Measurements from ENCODE around the gene SORCS2.

DNA sequence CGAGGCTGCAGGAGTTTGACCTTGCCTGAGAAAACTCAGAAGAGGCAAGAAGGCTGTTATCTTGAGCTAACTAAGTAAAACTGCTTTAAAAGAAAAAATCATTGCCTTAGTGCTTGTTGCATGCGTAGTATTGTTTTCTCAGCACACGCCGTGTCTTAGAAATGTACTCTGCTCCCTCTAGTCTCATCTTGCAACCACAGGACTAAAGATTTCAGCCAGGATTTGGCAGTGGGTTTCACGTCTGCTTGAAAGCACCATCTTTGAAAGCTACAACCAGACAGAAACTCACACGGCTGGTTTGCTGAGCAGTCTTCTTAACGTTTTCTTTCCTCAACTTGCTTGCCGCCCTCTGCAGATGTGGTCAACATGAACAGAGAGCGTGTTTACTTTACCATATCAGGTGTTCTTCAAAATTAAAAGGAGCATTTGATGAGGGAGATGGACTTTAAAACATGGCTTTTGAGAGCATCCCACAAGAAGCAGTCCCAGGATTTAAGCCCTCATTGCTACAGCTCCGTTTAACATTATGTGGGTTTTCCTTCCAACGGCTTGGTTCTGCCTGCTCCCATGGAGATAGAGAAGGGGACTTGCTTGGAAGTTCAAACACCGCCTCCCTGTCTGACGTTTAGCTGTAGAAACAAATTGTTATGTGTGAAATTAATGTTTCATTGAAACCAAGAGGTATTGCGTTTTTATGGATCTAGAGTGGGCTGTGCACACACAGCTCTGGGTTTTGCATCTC, 3.4 kb downstream of the SORCS2 start:
- TF ChIP-seq, protein P1, sequence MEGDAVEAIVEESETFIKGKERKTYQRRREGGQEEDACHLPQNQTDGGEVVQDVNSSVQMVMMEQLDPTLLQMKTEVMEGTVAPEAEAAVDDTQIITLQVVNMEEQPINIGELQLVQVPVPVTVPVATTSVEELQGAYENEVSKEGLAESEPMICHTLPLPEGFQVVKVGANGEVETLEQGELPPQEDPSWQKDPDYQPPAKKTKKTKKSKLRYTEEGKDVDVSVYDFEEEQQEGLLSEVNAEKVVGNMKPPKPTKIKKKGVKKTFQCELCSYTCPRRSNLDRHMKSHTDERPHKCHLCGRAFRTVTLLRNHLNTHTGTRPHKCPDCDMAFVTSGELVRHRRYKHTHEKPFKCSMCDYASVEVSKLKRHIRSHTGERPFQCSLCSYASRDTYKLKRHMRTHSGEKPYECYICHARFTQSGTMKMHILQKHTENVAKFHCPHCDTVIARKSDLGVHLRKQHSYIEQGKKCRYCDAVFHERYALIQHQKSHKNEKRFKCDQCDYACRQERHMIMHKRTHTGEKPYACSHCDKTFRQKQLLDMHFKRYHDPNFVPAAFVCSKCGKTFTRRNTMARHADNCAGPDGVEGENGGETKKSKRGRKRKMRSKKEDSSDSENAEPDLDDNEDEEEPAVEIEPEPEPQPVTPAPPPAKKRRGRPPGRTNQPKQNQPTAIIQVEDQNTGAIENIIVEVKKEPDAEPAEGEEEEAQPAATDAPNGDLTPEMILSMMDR (IDR thresholded peaks at IDR 0.05; ENCODE audit: low read depth, low read length): no peak
- TF ChIP-seq, protein P2, sequence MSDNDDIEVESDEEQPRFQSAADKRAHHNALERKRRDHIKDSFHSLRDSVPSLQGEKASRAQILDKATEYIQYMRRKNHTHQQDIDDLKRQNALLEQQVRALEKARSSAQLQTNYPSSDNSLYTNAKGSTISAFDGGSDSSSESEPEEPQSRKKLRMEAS (IDR thresholded peaks at IDR 0.05; ENCODE audit: low read depth, low read length): no peak
